MM.1S (cell line): ENCODE measurements around the gene CHERP.
A peak's percentile ranks its signal among the peaks of the same experiment; 100 is the strongest.

ENCODE experiments used
- CTCF ChIP-seq: fragments of 300-600 bp; sonication (generic); IDR thresholded peaks from 2 replicates; pipeline ENCODE4 v1.5.1; 2016; ENCODE audit warnings: antibody characterized with exemption, low read length, mixed read lengths
- EZH2 ChIP-seq: fragments of 300-600 bp; sonication (generic); optimal IDR thresholded peaks from 2 replicates; pipeline ENCODE3; 2017; ENCODE audit warnings: low read depth, mild to moderate bottlenecking, antibody characterized with exemption, low read length, mixed read lengths
- EZH2phosphoT487 ChIP-seq: fragments of 300-600 bp; sonication (generic); IDR thresholded peaks from 2 replicates; pipeline ENCODE4 v1.6.1; 2018; ENCODE audit warnings: antibody characterized with exemption, low read length

GRCh38 chr19:16587833-16588823 lies 45.9 kb upstream of the CHERP start:
- TF ChIP-seq CTCF, result peak; percentile 40
- no peak for TF ChIP-seq EZH2
- no peak for TF ChIP-seq EZH2phosphoT487
